Measurements from ENCODE around the gene FAM200A. TPM values are rescaled to one million over a fixed set of nuclear protein-coding genes. Genes with fewer than 3 reads are reported as not detected.
A peak's percentile ranks its signal among the peaks of the same experiment; 100 is the strongest.

The FAM200A gene
- total and polyA plus RNA-seq, 8 donors = 4.1 to 16.4 (median 15.3) TPM

GRCh38 chr7:99558306-99559174 lies 6.6 kb upstream of the FAM200A start, which contains the start of gene ZNF655:
Gene ZNF655, plus strand, starts transcription at chr7:99558642. Its CDS starts 1,918 bp downstream, at chr7:99560560.
- peak within 1 kb of the TSS; percentile 88 to 95 for H3K4me3 ChIP-seq
- H3K27me3 ChIP-seq = no peaks in the 10 kb centered on the region
- H3K9me3 ChIP-seq = no peaks in the 10 kb centered on the region
- TF ChIP-seq CTCF (IDR thresholded peaks at IDR 0.05) = no peak
- intact Hi-C loops (cut with DNase I) = no loop called here
- ATAC-seq (peak; percentile 96), DNase-seq (peak; percentile 89 to 94 (median 92))
- H3K27ac ChIP-seq = peak within 1 kb of the TSS; percentile 96 to 99
- H3K36me3 ChIP-seq = peaks cover 0 to 52% of the 10 kb centered on the region in 2 donors
- peaks cover 13 to 73% of the 10 kb centered on the region in 2 donors for H3K4me1 ChIP-seq

GRCh38 chr7:99557940-99558305 lies 6.0 kb upstream of the FAM200A start:
- H3K27ac ChIP-seq = peak overlapping the region; percentile 96 to 99
- DNase-seq (no peak), ATAC-seq (peak; percentile 64)
- peak overlapping the region; percentile 88 to 95 for H3K4me3 ChIP-seq
- no peaks in the 10 kb centered on the region for H3K27me3 ChIP-seq
- intact Hi-C loops (cut with DNase I) = no loop called here
- peaks cover 11 to 67% of the 10 kb centered on the region in 2 donors for H3K4me1 ChIP-seq
- no peak for TF ChIP-seq CTCF (IDR thresholded peaks at IDR 0.05)
- no peaks in the 10 kb centered on the region for H3K9me3 ChIP-seq
- peaks cover 0 to 49% of the 10 kb centered on the region in 2 donors for H3K36me3 ChIP-seq

GRCh38 chr7:99557196-99557607 lies 5.3 kb upstream of the FAM200A start:
- intact Hi-C loops (cut with DNase I) = no loop called here
- H3K4me3 ChIP-seq = peak overlapping the region; percentile 88 to 95
- H3K36me3 ChIP-seq = peaks cover 0 to 41% of the 10 kb centered on the region in 2 donors
- H3K4me1 ChIP-seq = peaks cover 11 to 66% of the 10 kb centered on the region in 2 donors
- H3K9me3 ChIP-seq = no peaks in the 10 kb centered on the region
- H3K27ac ChIP-seq = peak overlapping the region; percentile 96 to 99
- no peak for ATAC-seq
- no peak for DNase-seq
- TF ChIP-seq CTCF (IDR thresholded peaks at IDR 0.05) = no peak
- H3K27me3 ChIP-seq = no peaks in the 10 kb centered on the region

- Histone ChIP-seq H3K4me1 (peaks cover 16 to 51% of the 10 kb centered on the region in 2 donors), H3K27me3 (no peaks in the 10 kb centered on the region), H3K4me3 (no peak overlapping the region), H3K36me3 (peaks cover 0 to 21% of the 10 kb centered on the region in 2 donors), H3K9me3 (no peaks in the 10 kb centered on the region), H3K27ac (no peak overlapping the region)
- intact Hi-C loops (cut with DNase I) = no loop called here
- TF ChIP-seq CTCF (IDR thresholded peaks at IDR 0.05) = no peak
- ATAC-seq (no peak), DNase-seq (no peak)
Observed at GRCh38 chr7:99554939-99555338, 3.0 kb upstream of the FAM200A start.

GRCh38 chr7:99553039-99553438 lies 1.1 kb upstream of the FAM200A start:
- no peaks in the 10 kb centered on the region for H3K9me3 ChIP-seq
- H3K27me3 ChIP-seq = no peaks in the 10 kb centered on the region
- peaks cover 16 to 42% of the 10 kb centered on the region in 2 donors for H3K4me1 ChIP-seq
- intact Hi-C loops (cut with DNase I) = no loop called here
- DNase-seq (no peak), ATAC-seq (no peak)
- no peak for TF ChIP-seq CTCF (IDR thresholded peaks at IDR 0.05)
- no peak overlapping the region for H3K27ac ChIP-seq
- H3K36me3 ChIP-seq = peaks cover 0 to 25% of the 10 kb centered on the region in 2 donors
- H3K4me3 ChIP-seq = no peak overlapping the region

Data from left lung (tissue), 10 donors.